ACC112 (cell line): ENCODE results near the gene POTEH.
"Not testable (repeated sequence)": the region's sequence is repeated elsewhere in the genome, so short reads cannot be mapped to it uniquely, and the experiment has no call there.

Experiments
- H2AFZ ChIP-seq: fragments of 200-600 bp; sonication (generic); one replicate; pipeline ENCODE4 v1.6.0; 2017; ENCODE audit warnings: antibody characterized with exemption, low read length; ENCODE audit not compliant: unreplicated experiment
- H3K27ac ChIP-seq: fragments of 200-600 bp; sonication (generic); 2 replicates; pipeline ENCODE4 v1.5.1; 2014; ENCODE audit warnings: low read depth, mild to moderate bottlenecking, antibody characterized with exemption, low read length, moderate library complexity
- H3K27me3 ChIP-seq: fragments of 200-600 bp; sonication (generic); 2 replicates; pipeline ENCODE4 v1.6.1; 2014; ENCODE audit warnings: mild to moderate bottlenecking, antibody characterized with exemption, low read length, moderate library complexity, mixed read lengths; ENCODE audit not compliant: insufficient read depth
- H3K36me3 ChIP-seq: fragments of 200-600 bp; sonication (generic); 2 replicates; pipeline ENCODE4 v1.6.1; 2016; ENCODE audit warnings: mild to moderate bottlenecking, antibody characterized with exemption, low read length, moderate library complexity, mixed read lengths; ENCODE audit not compliant: insufficient read depth
- H3K4me1 ChIP-seq: fragments of 200-600 bp; sonication (generic); one replicate; pipeline ENCODE4 v1.6.1; 2016; ENCODE audit warnings: low read length, mixed read lengths; ENCODE audit not compliant: insufficient read depth, unreplicated experiment, control insufficient read depth
- H3K4me3 ChIP-seq: fragments of 200-600 bp; sonication (generic); 2 replicates; pipeline ENCODE4 v1.5.1; 2014; ENCODE audit warnings: mild to moderate bottlenecking, low read depth, low read length
- H3K79me2 ChIP-seq: fragments of 200-600 bp; sonication (generic); one replicate; pipeline ENCODE4 v1.6.0; 2016; ENCODE audit warnings: low read length; ENCODE audit not compliant: control insufficient read depth, unreplicated experiment, insufficient read depth

POTEH gene

GRCh38 chr22:15689749-15690125 lies at the start of gene POTEH:
Gene POTEH (plus strand): TSS chr22:15690026. CDS start chr22:15690078, 52 bp downstream.
- H2AFZ ChIP-seq, H3K27ac ChIP-seq, H3K36me3 ChIP-seq, H3K4me1 ChIP-seq, H3K27me3 ChIP-seq, H3K4me3 ChIP-seq, H3K79me2 ChIP-seq: not testable (repeated sequence)

- not testable (repeated sequence) for H3K4me1 ChIP-seq, H3K79me2 ChIP-seq, H2AFZ ChIP-seq, H3K27ac ChIP-seq, H3K36me3 ChIP-seq, H3K27me3 ChIP-seq, H3K4me3 ChIP-seq
These were observed 47.5 kb upstream of the POTEH start for GRCh38 chr22:15642288-15642861.

DNA sequence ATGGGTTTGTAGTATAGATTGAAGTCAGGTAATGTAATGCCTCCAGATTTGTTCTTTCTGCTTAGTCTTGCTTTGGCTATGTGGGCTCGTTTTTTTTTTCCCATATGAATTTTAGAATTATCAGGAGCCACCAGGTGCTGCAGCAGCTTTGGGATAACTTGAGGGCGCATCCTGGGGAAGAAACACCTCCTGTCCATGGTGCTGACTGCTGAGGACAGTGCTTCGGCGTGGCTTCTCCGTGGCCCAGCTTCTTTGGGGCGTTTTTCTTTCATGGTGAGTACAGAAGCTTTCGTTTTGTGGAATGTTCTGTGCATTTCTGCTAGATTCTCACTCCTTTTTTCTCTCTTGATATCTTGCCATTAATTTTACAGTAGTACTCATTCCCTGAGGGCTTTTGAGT lies 37.9 kb upstream of the POTEH start:
- H3K27me3 ChIP-seq, H2AFZ ChIP-seq, H3K4me3 ChIP-seq, H3K4me1 ChIP-seq, H3K36me3 ChIP-seq, H3K79me2 ChIP-seq, H3K27ac ChIP-seq: not testable (repeated sequence)

GRCh38 chr22:15652738-15653137 lies 37.1 kb upstream of the POTEH start:
- not testable (repeated sequence) for H2AFZ ChIP-seq, H3K79me2 ChIP-seq, H3K4me1 ChIP-seq, H3K4me3 ChIP-seq, H3K27ac ChIP-seq, H3K27me3 ChIP-seq, H3K36me3 ChIP-seq

- not testable (repeated sequence) for H2AFZ ChIP-seq, H3K27me3 ChIP-seq, H3K4me1 ChIP-seq, H3K36me3 ChIP-seq, H3K27ac ChIP-seq, H3K79me2 ChIP-seq, H3K4me3 ChIP-seq
These were observed 36.6 kb upstream of the POTEH start for GRCh38 chr22:15653241-15653640.

DNA sequence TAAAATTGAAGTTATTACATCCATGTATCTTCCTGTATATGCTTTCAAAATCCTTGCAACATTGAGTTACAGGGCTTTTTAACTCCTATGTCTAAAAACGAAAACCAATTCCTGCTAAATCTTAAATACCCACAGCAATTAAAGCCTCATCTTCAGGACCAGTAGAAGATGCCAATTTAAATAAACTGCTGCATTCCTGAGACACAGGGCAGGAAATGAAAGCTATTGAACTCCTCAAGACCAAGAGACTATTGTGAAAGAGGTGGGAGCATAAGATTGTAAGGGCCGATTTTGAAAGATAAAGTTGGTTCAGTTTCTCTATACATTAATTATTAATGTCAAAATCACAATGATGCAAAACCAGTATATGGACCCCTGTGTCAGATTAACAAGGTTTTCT lies 28.7 kb upstream of the POTEH start:
- H3K4me3 ChIP-seq, H2AFZ ChIP-seq, H3K36me3 ChIP-seq, H3K4me1 ChIP-seq, H3K27ac ChIP-seq, H3K79me2 ChIP-seq, H3K27me3 ChIP-seq: not testable (repeated sequence)

GRCh38 chr22:15664682-15665081 lies 25.1 kb upstream of the POTEH start:
- H3K27ac ChIP-seq, H3K36me3 ChIP-seq, H3K27me3 ChIP-seq, H3K4me3 ChIP-seq, H3K79me2 ChIP-seq, H3K4me1 ChIP-seq, H2AFZ ChIP-seq: not testable (repeated sequence)

DNA sequence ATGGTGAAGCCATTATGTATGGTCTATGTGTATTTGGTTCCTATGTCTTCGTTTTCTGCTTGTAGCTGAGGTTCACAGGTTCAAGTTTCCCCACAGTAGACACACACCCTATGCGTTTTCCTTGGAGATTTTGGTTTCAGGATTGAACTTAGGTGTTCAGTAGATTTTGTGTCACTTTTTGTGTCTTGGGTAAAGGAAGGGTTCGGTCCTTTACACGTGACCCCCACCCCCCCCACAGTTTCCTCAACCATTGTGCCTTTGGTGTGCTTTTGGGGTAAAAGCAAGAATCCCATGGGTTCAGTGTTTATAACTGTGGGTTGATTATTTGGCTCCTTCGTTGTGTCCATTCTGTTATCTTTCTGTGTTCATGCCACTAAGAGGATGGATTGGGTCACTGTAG lies 24.3 kb upstream of the POTEH start:
- H3K4me1 ChIP-seq, H3K27ac ChIP-seq, H2AFZ ChIP-seq, H3K4me3 ChIP-seq, H3K79me2 ChIP-seq, H3K27me3 ChIP-seq, H3K36me3 ChIP-seq: not testable (repeated sequence)

- not testable (repeated sequence) for H3K36me3 ChIP-seq, H3K27ac ChIP-seq, H3K4me1 ChIP-seq, H3K79me2 ChIP-seq, H3K27me3 ChIP-seq, H2AFZ ChIP-seq, H3K4me3 ChIP-seq
These were observed 20.4 kb upstream of the POTEH start for GRCh38 chr22:15669430-15669829.

DNA sequence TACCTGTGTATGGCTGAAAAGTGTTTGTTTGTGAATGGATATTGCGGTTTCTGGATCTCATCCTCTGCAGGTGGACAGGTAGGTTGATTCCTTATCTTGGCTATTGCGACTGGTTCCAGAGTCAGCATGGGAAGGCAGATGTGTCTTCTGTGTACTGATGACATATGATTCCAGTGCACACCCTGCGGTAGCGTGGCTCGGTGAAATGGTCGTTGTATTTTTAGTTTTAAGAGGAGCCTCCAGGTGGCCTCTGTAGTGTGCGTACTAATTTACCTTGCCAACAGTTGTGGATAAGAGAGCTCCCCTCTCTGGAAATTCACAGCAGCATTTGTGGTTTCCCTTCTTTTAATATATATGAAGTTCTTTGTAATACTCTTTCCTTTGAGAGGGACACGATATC lies 10.1 kb upstream of the POTEH start:
- not testable (repeated sequence) for H3K4me1 ChIP-seq, H3K4me3 ChIP-seq, H3K27ac ChIP-seq, H3K36me3 ChIP-seq, H3K79me2 ChIP-seq, H3K27me3 ChIP-seq, H2AFZ ChIP-seq

- not testable (repeated sequence) for H3K27ac ChIP-seq, H2AFZ ChIP-seq, H3K79me2 ChIP-seq, H3K27me3 ChIP-seq, H3K4me1 ChIP-seq, H3K36me3 ChIP-seq, H3K4me3 ChIP-seq
These were observed 5.7 kb upstream of the POTEH start for GRCh38 chr22:15684115-15684514.

DNA sequence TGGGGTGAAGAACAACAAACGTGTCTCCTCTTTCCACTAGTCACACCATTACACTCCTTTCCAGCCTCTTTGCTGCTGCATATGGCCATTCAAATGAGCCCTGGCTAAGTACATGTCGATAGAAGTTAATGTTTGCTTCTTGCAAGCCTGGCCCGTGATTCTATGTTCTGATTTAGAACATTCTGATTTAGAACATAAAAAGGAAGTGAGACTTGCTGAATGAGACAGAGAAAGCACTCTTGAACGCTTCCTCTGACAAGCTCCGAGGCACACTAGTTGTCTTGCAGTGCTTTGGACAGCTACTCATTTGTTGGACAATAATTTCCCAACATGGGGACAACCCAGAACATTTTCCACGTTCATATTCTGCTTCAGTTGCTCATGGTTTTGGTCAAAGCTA lies 5.1 kb upstream of the POTEH start:
- H2AFZ ChIP-seq, H3K27me3 ChIP-seq, H3K79me2 ChIP-seq, H3K27ac ChIP-seq, H3K36me3 ChIP-seq, H3K4me1 ChIP-seq, H3K4me3 ChIP-seq: not testable (repeated sequence)
